ENCODE measurements around the gene TRIP13. TPM values are rescaled to one million over a fixed set of nuclear protein-coding genes. Genes with fewer than 3 reads are reported as not detected.

Gene TRIP13
- total and polyA plus RNA-seq, 2 of the 4 experiments (the other 2 are of a cell fraction), result 17.1 to 35.5 TPM

DNA sequence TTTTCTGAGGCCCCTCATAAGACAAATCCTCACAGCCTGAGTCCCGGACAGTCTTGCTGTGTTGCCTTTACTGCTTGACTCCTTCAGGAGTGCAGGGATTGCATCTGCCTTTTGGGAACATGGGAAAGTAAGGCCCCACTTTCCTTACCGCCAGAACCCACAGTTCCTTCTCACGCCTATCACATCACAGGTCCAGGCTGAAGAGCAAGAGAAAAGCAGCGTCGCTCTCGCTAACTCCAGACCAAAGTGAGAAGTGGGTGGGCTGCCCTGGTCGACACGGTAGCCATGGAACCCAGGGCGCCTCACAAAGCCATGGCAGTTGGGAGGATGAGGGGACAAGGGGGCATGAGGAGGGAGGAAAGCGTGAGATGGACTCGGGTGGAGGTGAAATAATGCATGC is 34.0 kb upstream of the TRIP13 start (continued):
- TF ChIP-seq, protein P1, sequence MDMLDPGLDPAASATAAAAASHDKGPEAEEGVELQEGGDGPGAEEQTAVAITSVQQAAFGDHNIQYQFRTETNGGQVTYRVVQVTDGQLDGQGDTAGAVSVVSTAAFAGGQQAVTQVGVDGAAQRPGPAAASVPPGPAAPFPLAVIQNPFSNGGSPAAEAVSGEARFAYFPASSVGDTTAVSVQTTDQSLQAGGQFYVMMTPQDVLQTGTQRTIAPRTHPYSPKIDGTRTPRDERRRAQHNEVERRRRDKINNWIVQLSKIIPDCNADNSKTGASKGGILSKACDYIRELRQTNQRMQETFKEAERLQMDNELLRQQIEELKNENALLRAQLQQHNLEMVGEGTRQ (IDR thresholded peaks at IDR 0.05; ENCODE audit: low read depth, low read length), result no peak

GRCh38 chr5:859391-859790 is 33.3 kb upstream of the TRIP13 start:
- no peak overlapping the region for H3K23ac ChIP-seq (ENCODE audit: low read depth, low read length)
- TF ChIP-seq RAD21 (IDR thresholded peaks at IDR 0.05; ENCODE audit: low read length), result no peak
- TF ChIP-seq SMC3 (IDR thresholded peaks at IDR 0.05; ENCODE audit: low read depth, low read length), result no peak
- TF ChIP-seq, protein P2, sequence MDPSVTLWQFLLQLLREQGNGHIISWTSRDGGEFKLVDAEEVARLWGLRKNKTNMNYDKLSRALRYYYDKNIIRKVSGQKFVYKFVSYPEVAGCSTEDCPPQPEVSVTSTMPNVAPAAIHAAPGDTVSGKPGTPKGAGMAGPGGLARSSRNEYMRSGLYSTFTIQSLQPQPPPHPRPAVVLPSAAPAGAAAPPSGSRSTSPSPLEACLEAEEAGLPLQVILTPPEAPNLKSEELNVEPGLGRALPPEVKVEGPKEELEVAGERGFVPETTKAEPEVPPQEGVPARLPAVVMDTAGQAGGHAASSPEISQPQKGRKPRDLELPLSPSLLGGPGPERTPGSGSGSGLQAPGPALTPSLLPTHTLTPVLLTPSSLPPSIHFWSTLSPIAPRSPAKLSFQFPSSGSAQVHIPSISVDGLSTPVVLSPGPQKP (IDR thresholded peaks at IDR 0.05; ENCODE audit: borderline replicate concordance, low read depth, low read length), result no peak
- TF ChIP-seq MXI1 (IDR thresholded peaks at IDR 0.05; ENCODE audit: borderline replicate concordance, low read depth, low read length), result no peak
- TF ChIP-seq FOS (IDR thresholded peaks at IDR 0.05; ENCODE audit: low read depth, low read length), result no peak
- no peak for TF ChIP-seq NFE2L2 (IDR thresholded peaks at IDR 0.05; ENCODE audit: low read depth, low read length)
- POLR2A ChIA-PET (ENCODE audit: unreplicated experiment), result no interaction called here
- H3K9ac ChIP-seq (ENCODE audit: low read depth, low read length), result no peak overlapping the region
- BruUV-seq (replicated peaks), result no TSS peak
- in situ Hi-C loops (cut with MboI; ENCODE audit: low sequenced_read_pairs), result no loop called here
- H3K56ac ChIP-seq (ENCODE audit: extremely low read depth, insufficient read depth, low read length), result no peak overlapping the region
- H4K8ac ChIP-seq (ENCODE audit: low read depth in 2 of 2, low read length in 2 of 2), result no peak overlapping the region
- H3K18ac ChIP-seq (ENCODE audit: low read depth, low read length), result no peak overlapping the region
- H3K4ac ChIP-seq (ENCODE audit: low read depth, low read length), result no peak overlapping the region
- no peaks in the 10 kb centered on the region for H3K4me1 ChIP-seq (ENCODE audit: control insufficient read depth, insufficient read depth, low read length)
- H3K4me2 ChIP-seq (ENCODE audit: low read depth, low read length), result no peak overlapping the region
- no peak overlapping the region for H2AK9ac ChIP-seq (replicated peaks; ENCODE audit: low read depth, low read length, poor library complexity)
- H4K91ac ChIP-seq (ENCODE audit: insufficient read depth, low read depth, low read length), result no peak overlapping the region
- H2AK5ac ChIP-seq (ENCODE audit: low read depth, low read length), result no peak overlapping the region
- H2BK15ac ChIP-seq (ENCODE audit: low read depth, low read length), result no peak overlapping the region
- H3K79me1 ChIP-seq (ENCODE audit: low read depth in 1 of 2, low read length in 2 of 2), result peaks cover 0 to 4% of the 10 kb centered on the region in 2 experiments; a peak in 1 of 4 replicates
- intact Hi-C loops (cut with micrococcal nuclease), result no loop called here
- no peaks in the 10 kb centered on the region for H3K9me3 ChIP-seq (ENCODE audit: control insufficient read depth, insufficient read depth, low read length)
- H2BK120ac ChIP-seq (ENCODE audit: low read depth, low read length), result no peak overlapping the region
- 87% methylated on average over 9 of the region's 16 CpGs; no CpG with 5 or more reads in 1 of the 2 experiments for WGBS, 2 experiments (ENCODE audit: extremely low coverage in 2 of 2, insufficient read length in 1 of 2)
- no peak overlapping the region for H2BK5ac ChIP-seq (ENCODE audit: low read depth, low read length, poor library complexity, severe bottlenecking)
- H2AFZ ChIP-seq (replicated peaks; ENCODE audit: low read length, poor library complexity), result no peak overlapping the region
- CTCF ChIA-PET, result no interaction called here
- peaks cover 18% of the 10 kb centered on the region for H3K36me3 ChIP-seq (ENCODE audit: control insufficient read depth, insufficient read depth, low read length)
- ATAC-seq (ENCODE audit: low read depth), result no peak
- peaks cover 19% of the 10 kb centered on the region for H4K20me1 ChIP-seq (ENCODE audit: insufficient read depth, low read length)
- H2BK20ac ChIP-seq (ENCODE audit: low read depth, low read length), result no peak overlapping the region
- H3K9me1 ChIP-seq (ENCODE audit: insufficient read depth, low read length), result peaks cover 10% of the 10 kb centered on the region
- H4K5ac ChIP-seq (ENCODE audit: low read depth, low read length), result no peak overlapping the region
- no peak overlapping the region for H3K27ac ChIP-seq (ENCODE audit: insufficient read depth, low read length)
- H3K4me3 ChIP-seq (ENCODE audit: insufficient read depth, low read depth, low read length), result no peak overlapping the region
- H3K14ac ChIP-seq (replicated peaks; ENCODE audit: low read depth, low read length), result no peak overlapping the region
- no peak for DNase-seq
- no peaks in the 10 kb centered on the region for H3K27me3 ChIP-seq (ENCODE audit: control insufficient read depth, insufficient read depth, low read length)
- dilution Hi-C loops (cut with HindIII; ENCODE audit: low sequenced_read_pairs, unreplicated experiment), result no loop called here

All from IMR-90 (cell line).